ENCODE data around the gene OR8G1.

OR8G1 gene, protein sequence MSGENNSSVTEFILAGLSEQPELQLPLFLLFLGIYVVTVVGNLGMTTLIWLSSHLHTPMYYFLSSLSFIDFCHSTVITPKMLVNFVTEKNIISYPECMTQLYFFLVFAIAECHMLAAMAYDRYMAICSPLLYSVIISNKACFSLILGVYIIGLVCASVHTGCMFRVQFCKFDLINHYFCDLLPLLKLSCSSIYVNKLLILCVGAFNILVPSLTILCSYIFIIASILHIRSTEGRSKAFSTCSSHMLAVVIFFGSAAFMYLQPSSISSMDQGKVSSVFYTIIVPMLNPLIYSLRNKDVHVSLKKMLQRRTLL

DNA sequence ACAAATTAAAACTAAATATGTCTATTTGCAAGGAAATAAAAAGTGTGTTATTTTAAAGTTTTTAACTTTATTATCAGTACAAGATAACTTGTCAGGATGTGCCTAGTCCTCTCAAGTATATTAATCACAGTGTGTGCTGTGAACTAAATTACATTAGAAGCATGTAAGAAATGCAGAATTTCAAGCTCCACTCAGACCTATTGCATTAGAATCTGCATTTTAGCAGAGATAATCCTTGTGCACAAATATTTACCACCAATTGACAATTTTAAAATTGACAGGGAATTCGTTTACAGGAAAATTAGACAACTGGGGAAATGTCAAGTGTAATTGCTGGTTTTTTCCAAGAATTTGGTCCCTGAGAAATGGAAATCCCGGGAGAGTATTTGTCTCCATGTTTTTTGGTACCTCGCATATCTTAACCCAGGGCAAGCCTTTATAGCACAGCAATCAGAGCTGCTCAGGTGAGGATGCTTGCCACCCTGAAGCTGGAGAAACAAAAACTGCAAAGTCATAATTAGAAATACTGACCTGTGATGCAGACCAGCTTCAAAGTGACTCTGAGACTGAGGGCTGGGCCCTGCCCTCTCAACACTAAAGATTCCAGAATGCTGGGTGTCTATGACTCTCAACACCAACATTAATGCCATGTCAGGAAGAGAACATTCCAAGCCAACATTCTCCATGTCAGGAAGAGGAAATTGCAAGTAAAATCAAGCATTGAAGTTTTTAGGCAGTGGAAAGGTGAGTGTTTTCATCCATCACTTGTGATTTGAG is at the start of gene OR8G1:
Gene OR8G1, plus strand, starts transcription at position 475 of the 777 bp plus-strand sequence. CDS start 8,581 bp downstream, outside the sequence.
- no peak for DNase-seq
- Histone ChIP-seq H3K27ac (no peak within 1 kb of the TSS), H3K27me3 (ENCODE audit: insufficient read depth, low read depth, severe bottlenecking) (no peaks in the 10 kb centered on the region), H3K36me3 (no peaks in the 10 kb centered on the region), H3K4me3 (ENCODE audit: low read depth, low read length) (no peak within 1 kb of the TSS), H3K9me3 (ENCODE audit: severe bottlenecking) (no peaks in the 10 kb centered on the region)
- TF ChIP-seq, protein P1, sequence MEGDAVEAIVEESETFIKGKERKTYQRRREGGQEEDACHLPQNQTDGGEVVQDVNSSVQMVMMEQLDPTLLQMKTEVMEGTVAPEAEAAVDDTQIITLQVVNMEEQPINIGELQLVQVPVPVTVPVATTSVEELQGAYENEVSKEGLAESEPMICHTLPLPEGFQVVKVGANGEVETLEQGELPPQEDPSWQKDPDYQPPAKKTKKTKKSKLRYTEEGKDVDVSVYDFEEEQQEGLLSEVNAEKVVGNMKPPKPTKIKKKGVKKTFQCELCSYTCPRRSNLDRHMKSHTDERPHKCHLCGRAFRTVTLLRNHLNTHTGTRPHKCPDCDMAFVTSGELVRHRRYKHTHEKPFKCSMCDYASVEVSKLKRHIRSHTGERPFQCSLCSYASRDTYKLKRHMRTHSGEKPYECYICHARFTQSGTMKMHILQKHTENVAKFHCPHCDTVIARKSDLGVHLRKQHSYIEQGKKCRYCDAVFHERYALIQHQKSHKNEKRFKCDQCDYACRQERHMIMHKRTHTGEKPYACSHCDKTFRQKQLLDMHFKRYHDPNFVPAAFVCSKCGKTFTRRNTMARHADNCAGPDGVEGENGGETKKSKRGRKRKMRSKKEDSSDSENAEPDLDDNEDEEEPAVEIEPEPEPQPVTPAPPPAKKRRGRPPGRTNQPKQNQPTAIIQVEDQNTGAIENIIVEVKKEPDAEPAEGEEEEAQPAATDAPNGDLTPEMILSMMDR (IDR thresholded peaks at IDR 0.05; ENCODE audit: low read depth, low read length): no peak

DNA sequence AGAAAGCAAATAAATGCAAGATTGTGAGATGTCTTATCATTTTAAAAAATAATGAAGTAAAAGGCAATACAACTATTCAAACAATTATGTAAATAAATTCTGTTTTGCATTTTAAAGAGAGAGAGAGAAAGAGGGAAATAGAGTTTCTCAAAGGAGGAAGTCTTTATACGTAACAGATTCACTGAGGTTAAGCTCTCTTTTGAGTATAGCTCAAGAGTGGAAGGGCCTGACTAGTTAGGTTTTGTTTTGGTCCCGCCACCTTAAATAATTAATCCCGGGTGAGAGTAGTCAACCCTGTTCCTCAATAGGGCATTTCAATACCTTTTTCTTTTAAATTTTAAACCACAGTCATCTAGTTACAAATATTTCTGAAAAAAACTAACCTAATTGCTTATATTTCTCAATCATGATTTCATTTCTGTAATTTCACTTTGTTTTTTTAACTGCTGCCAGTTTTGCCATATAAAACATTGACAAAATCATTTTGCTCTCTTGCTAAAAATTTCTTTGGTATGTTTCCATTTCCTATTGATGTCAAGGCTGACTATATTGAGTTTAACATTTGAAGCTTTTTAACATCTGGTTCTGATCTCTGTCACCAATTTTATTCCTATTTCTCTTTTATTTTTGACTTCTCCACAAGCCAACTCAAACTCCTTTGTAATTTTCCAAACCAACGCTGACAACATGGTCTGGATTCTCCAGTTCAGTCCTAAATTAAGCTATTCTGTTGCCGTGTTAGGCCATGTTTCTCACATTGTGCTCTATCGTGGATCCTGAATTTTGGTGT is 47.5 kb upstream of the OR8G1 start:
- H3K27me3 ChIP-seq (ENCODE audit: insufficient read depth, low read depth, severe bottlenecking): peaks cover 10% of the 10 kb centered on the region
- no peaks in the 10 kb centered on the region for H3K36me3 ChIP-seq
- H3K27ac ChIP-seq: no peak overlapping the region
- H3K9me3 ChIP-seq (ENCODE audit: severe bottlenecking): no peaks in the 10 kb centered on the region
- TF ChIP-seq, protein P1 (IDR thresholded peaks at IDR 0.05; ENCODE audit: low read depth, low read length): no peak
- DNase-seq: no peak
- H3K4me3 ChIP-seq (ENCODE audit: low read depth, low read length): no peak overlapping the region

DNA sequence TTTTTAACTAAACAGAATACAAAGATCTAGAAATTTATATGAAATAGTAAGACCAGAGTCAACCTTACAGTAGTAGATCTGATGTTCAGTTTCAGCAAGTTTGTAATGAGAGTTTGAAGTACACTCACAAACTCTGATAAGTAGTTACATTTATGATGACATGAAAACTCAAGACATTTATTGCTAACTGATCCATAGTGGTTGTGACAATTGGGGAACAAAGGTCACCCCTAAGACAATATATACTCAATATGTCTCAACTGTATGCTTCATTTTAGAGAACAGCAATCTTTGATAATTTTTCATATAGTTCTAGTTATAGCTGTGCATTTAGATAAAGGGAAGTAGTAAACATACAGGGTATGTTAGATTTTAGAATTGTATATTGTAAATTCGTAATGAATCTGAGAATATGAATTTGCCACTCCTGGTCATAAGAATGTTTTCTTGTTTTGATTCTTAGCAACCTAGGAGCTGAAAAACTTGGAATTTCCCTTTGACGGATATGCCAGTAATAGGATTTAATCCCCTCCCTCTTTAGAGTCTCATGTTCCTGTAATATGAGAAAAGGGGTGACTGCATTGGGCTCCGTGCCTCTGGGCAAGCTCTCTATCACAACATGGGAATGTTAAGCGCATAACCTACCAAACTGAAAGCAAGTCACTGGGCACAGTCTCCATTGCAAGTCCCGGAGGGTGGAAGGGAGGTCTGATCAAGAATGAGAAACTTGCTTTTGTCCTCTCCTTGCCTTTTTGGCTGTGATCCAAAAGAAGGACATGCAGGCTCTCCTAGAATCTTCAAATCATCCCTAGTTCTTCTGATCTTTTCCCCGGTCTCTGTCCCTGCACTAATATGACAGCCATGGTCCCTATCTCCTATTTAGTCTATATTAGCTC is 46.4 kb upstream of the OR8G1 start:
- no peaks in the 10 kb centered on the region for H3K9me3 ChIP-seq (ENCODE audit: severe bottlenecking)
- no peak for DNase-seq
- H3K27me3 ChIP-seq (ENCODE audit: insufficient read depth, low read depth, severe bottlenecking): no peaks in the 10 kb centered on the region
- TF ChIP-seq, protein P1 (IDR thresholded peaks at IDR 0.05; ENCODE audit: low read depth, low read length): no peak
- H3K36me3 ChIP-seq: no peaks in the 10 kb centered on the region
- H3K4me3 ChIP-seq (ENCODE audit: low read depth, low read length): no peak overlapping the region
- H3K27ac ChIP-seq: no peak overlapping the region

DNA sequence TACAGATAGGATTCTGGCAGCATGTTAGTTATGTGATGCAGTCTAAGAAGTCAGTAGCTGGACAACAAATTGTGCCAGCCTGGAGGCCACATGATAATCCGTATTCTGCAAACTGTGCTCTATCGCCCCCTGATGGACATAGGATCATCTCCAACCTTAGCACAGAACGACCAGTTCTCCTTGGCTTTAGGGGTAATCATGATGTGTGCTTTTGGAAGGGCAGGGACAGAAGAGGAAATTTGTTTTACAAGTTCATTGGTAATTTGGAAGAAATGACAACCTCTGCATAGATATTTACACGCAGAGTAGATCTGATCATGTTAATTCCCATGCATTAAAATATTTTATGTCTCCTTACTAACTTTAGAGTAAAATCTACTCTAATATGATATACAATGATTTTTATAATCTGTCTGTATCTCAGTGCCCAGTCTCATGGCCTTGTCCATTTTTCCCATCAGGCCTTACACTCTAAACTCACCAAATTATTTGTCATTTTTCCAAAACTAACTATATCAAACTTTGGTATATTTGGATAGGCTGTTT is 45.6 kb upstream of the OR8G1 start:
- Histone ChIP-seq H3K36me3 (no peaks in the 10 kb centered on the region), H3K27me3 (ENCODE audit: insufficient read depth, low read depth, severe bottlenecking) (no peaks in the 10 kb centered on the region), H3K27ac (no peak overlapping the region), H3K4me3 (ENCODE audit: low read depth, low read length) (no peak overlapping the region), H3K9me3 (ENCODE audit: severe bottlenecking) (no peaks in the 10 kb centered on the region)
- TF ChIP-seq, protein P1 (IDR thresholded peaks at IDR 0.05; ENCODE audit: low read depth, low read length): peak; percentile 83
- DNase-seq: peak; percentile 62

DNA sequence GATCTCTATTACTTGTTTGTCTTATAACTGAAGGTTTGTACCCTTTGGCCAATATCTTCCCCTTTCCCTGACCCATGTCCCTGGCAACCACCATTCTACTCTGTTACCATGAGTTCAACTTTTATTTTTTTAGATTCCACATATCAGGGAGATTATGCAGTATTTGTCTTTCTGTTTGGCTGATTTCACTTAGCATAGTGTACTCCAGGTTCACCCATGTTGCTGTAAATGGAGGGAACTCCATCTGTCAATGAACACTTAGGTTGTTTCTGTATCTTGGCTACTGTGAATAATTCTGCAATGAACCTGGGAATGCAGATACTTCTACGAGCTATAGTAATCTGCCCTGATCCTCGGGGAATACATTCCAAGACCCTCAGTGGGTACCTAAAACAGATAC is 42.9 kb upstream of the OR8G1 start:
- Histone ChIP-seq H3K36me3 (no peaks in the 10 kb centered on the region), H3K27me3 (ENCODE audit: insufficient read depth, low read depth, severe bottlenecking) (no peaks in the 10 kb centered on the region)
- TF ChIP-seq, protein P1 (IDR thresholded peaks at IDR 0.05; ENCODE audit: low read depth, low read length): no peak

More for the DNA sequence above, 42.9 kb upstream of the OR8G1 start:
- Histone ChIP-seq H3K4me3 (ENCODE audit: low read depth, low read length) (no peak overlapping the region), H3K9me3 (ENCODE audit: severe bottlenecking) (no peaks in the 10 kb centered on the region), H3K27ac (no peak overlapping the region)
- DNase-seq: no peak
